HAP-1 (cell line): Measurements from ENCODE around the gene PQBP1.

Experiments
- DNase-seq, 2 experiments: peaks; one replicate each; pipeline ENCODE4 v3.0.0-alpha.2; 2016 to 2020; ENCODE audit warnings: low spot score in 2 of 2
- H3K27me3 ChIP-seq: fragments of 250-450 bp; sonication (Bioruptor Pico); 2 replicates; pipeline ENCODE4 v1.5.1; 2020; ENCODE audit warnings: low read depth, mild to moderate bottlenecking, moderate library complexity
- H3K36me3 ChIP-seq: fragments of 250-450 bp; sonication (Bioruptor Pico); replicated peaks from 2 replicates; pipeline ENCODE4 v1.5.1; 2020; ENCODE audit warnings: mild to moderate bottlenecking
- H3K4me1 ChIP-seq: fragments of 250-450 bp; sonication (Bioruptor Pico); 2 replicates; pipeline ENCODE4 v1.5.1; 2020; ENCODE audit warnings: mild to moderate bottlenecking
- H3K4me3 ChIP-seq: fragments of 250-450 bp; sonication (Bioruptor Pico); 2 replicates; pipeline ENCODE4 v1.5.1; 2020; ENCODE audit warnings: mild to moderate bottlenecking, moderate library complexity
- H3K9me3 ChIP-seq: fragments of 250-450 bp; sonication (Bioruptor Pico); 2 replicates; pipeline ENCODE4 v1.5.1; 2020; ENCODE audit warnings: mild to moderate bottlenecking, moderate library complexity
- in situ Hi-C: fragments of 300-500 bp; cut with MboI; formaldehyde crosslinking; loops from 3 replicates; pipeline ENCODE4 v1.14.3; 2020; ENCODE audit warnings: low sequenced_read_pairs, inconsistent platforms, mixed read lengths

PQBP1 gene

GRCh38 chrX:48919947-48920717, 22.4 kb downstream of the PQBP1 start:
- in situ Hi-C loops, result no loop called here
- DNase-seq, result no peak
- Histone ChIP-seq H3K9me3 (no peaks in the 10 kb centered on the region), H3K4me1 (peaks cover 16% of the 10 kb centered on the region), H3K4me3 (no peak overlapping the region), H3K27me3 (no peaks in the 10 kb centered on the region), H3K36me3 (peaks cover 38% of the 10 kb centered on the region)

- no peak for DNase-seq
- no peaks in the 10 kb centered on the region for H3K9me3 ChIP-seq
- peaks cover 16% of the 10 kb centered on the region for H3K4me1 ChIP-seq
- in situ Hi-C loops, result no loop called here
- H3K27me3 ChIP-seq, result no peaks in the 10 kb centered on the region
- no peak overlapping the region for H3K4me3 ChIP-seq
- H3K36me3 ChIP-seq, result peaks cover 37% of the 10 kb centered on the region
Measured at GRCh38 chrX:48920718-48921104, 23.0 kb downstream of the PQBP1 start.

GRCh38 chrX:48923771-48924170, 26.0 kb downstream of the PQBP1 start:
- Histone ChIP-seq H3K36me3 (peaks cover 38% of the 10 kb centered on the region), H3K4me3 (no peak overlapping the region), H3K27me3 (no peaks in the 10 kb centered on the region), H3K9me3 (no peaks in the 10 kb centered on the region), H3K4me1 (peaks cover 24% of the 10 kb centered on the region)
- no peak for DNase-seq
- in situ Hi-C loops, result no loop called here

GRCh38 chrX:48924270-48924669, 26.5 kb downstream of the PQBP1 start:
- in situ Hi-C loops, result no loop called here
- no peak overlapping the region for H3K4me3 ChIP-seq
- DNase-seq, result no peak
- peaks cover 39% of the 10 kb centered on the region for H3K36me3 ChIP-seq
- H3K27me3 ChIP-seq, result no peaks in the 10 kb centered on the region
- H3K4me1 ChIP-seq, result peaks cover 26% of the 10 kb centered on the region
- no peaks in the 10 kb centered on the region for H3K9me3 ChIP-seq

- DNase-seq, result no peak
- Histone ChIP-seq H3K9me3 (no peaks in the 10 kb centered on the region), H3K36me3 (peaks cover 52% of the 10 kb centered on the region), H3K4me3 (no peak overlapping the region), H3K27me3 (no peaks in the 10 kb centered on the region), H3K4me1 (peaks cover 20% of the 10 kb centered on the region)
- in situ Hi-C loops, result no loop called here
Measured at GRCh38 chrX:48927123-48927522, 29.4 kb downstream of the PQBP1 start.

- peaks cover 20% of the 10 kb centered on the region for H3K4me1 ChIP-seq
- H3K9me3 ChIP-seq, result no peaks in the 10 kb centered on the region
- H3K4me3 ChIP-seq, result no peak overlapping the region
- peaks cover 51% of the 10 kb centered on the region for H3K36me3 ChIP-seq
- in situ Hi-C loops, result no loop called here
- peak; percentile 83 to 95 for DNase-seq
- H3K27me3 ChIP-seq, result no peaks in the 10 kb centered on the region
Measured at GRCh38 chrX:48927736-48928382, 30.1 kb downstream of the PQBP1 start.

- no peaks in the 10 kb centered on the region for H3K27me3 ChIP-seq
- H3K4me1 ChIP-seq, result 0 out of 2 replicates have a peak, but pooled peaks cover 4% of the 10 kb centered on the region
- in situ Hi-C loops, result no loop called here
Measured at GRCh38 chrX:48933757-48934156, 36.0 kb downstream of the PQBP1 start.

GRCh38 chrX:48934581-48935300, 37.0 kb downstream of the PQBP1 start:
- no peaks in the 10 kb centered on the region for H3K9me3 ChIP-seq
- H3K36me3 ChIP-seq, result peaks cover 53% of the 10 kb centered on the region
- no peak overlapping the region for H3K4me3 ChIP-seq
- H3K4me1 ChIP-seq, result no peaks in the 10 kb centered on the region
- in situ Hi-C loops, result no loop called here
- no peak for DNase-seq
- H3K27me3 ChIP-seq, result no peaks in the 10 kb centered on the region

More at GRCh38 chrX:48933757-48934156, 36.0 kb downstream of the PQBP1 start:
- Histone ChIP-seq H3K9me3 (no peaks in the 10 kb centered on the region), H3K36me3 (peaks cover 55% of the 10 kb centered on the region), H3K4me3 (no peak overlapping the region)
- DNase-seq, result no peak

GRCh38 chrX:48935301-48935670, 37.6 kb downstream of the PQBP1 start:
- Histone ChIP-seq H3K36me3 (peaks cover 53% of the 10 kb centered on the region), H3K27me3 (no peaks in the 10 kb centered on the region), H3K9me3 (no peaks in the 10 kb centered on the region), H3K4me1 (no peaks in the 10 kb centered on the region), H3K4me3 (no peak overlapping the region)
- in situ Hi-C loops, result no loop called here
- DNase-seq, result no peak

GRCh38 chrX:48936429-48937053, 38.8 kb downstream of the PQBP1 start:
- DNase-seq, result no peak
- H3K36me3 ChIP-seq, result peaks cover 60% of the 10 kb centered on the region
- H3K9me3 ChIP-seq, result no peaks in the 10 kb centered on the region
- H3K4me1 ChIP-seq, result no peaks in the 10 kb centered on the region
- no peak overlapping the region for H3K4me3 ChIP-seq
- in situ Hi-C loops, result no loop called here
- H3K27me3 ChIP-seq, result no peaks in the 10 kb centered on the region

- no peak for DNase-seq
- H3K4me3 ChIP-seq, result no peak overlapping the region
- in situ Hi-C loops, result no loop called here
Measured at GRCh38 chrX:48937054-48937907, 39.6 kb downstream of the PQBP1 start.

GRCh38 chrX:48938721-48939425, 41.1 kb downstream of the PQBP1 start:
- in situ Hi-C loops, result no loop called here
- H3K4me1 ChIP-seq, result no peaks in the 10 kb centered on the region
- H3K9me3 ChIP-seq, result no peaks in the 10 kb centered on the region
- H3K27me3 ChIP-seq, result no peaks in the 10 kb centered on the region
- H3K36me3 ChIP-seq, result peaks cover 61% of the 10 kb centered on the region
- DNase-seq, result no peak
- no peak overlapping the region for H3K4me3 ChIP-seq

More at GRCh38 chrX:48937054-48937907, 39.6 kb downstream of the PQBP1 start:
- Histone ChIP-seq H3K9me3 (no peaks in the 10 kb centered on the region), H3K27me3 (no peaks in the 10 kb centered on the region), H3K4me1 (no peaks in the 10 kb centered on the region), H3K36me3 (peaks cover 63% of the 10 kb centered on the region)
